K562 (cell line): ENCODE measurements around the gene ECI1. TPM values are rescaled to one million over a fixed set of nuclear protein-coding genes. Genes with fewer than 3 reads are reported as not detected.

Experiments used
- ATAC-seq: fragments of 200-7000 bp; cut with Tn5 transposase; 3 replicates; pipeline ENCODE4 v1.9.1; 2020; ENCODE audit warnings: moderate library complexity
- BruUV-seq: library from RNA; stranded (reverse); fragments of 400-500 nt; replicated peaks from 2 replicates; lab custom pipeline; 2021; lab: Mats Ljungman, UMichigan
- CTCF ChIA-PET: fragments of 300-600 bp; formaldehyde crosslinking; extraction: SDS; loops from one replicate; lab custom pipeline; 2021; ENCODE audit warnings: low intra/inter-chr PET ratio; lab: Yijun Ruan, JAX
- POLR2A ChIA-PET: fragments of 300-600, 350-650 bp; sonication (Branson Sonifier 250); formaldehyde crosslinking; extraction: SDS; loops from one replicate; lab custom pipeline; 2021; ENCODE audit warnings: antibody characterized with exemption, inconsistent platforms; lab: Yijun Ruan, JAX
- DNase-seq, 4 experiments: peaks; one replicate each; pipeline versions ENCODE4 v3.0.0 to v3.0.0-alpha.2; 2011 to 2018; ENCODE audit warnings: low spot score in 3 of 4, mixed read lengths in 3 of 4; ENCODE audit errors: extremely low read depth in 1 of 4
- FAIRE-seq: peaks from 2 replicates; lab custom pipeline; 2011; peaks lifted over from hg19 to GRCh38; lab: Jason Lieb, UNC
- H2AFZ ChIP-seq: 2 replicates; pipeline ENCODE4 v1.6.0; 2011; ENCODE audit warnings: low read depth, low read length, control low read depth, inconsistent platforms
- H3K27ac ChIP-seq: fragments of 200-600 bp; 3 replicates; pipeline ENCODE4 v1.8.0; 2011; ENCODE audit warnings: low read depth, mild to moderate bottlenecking, control low read depth, inconsistent platforms, low read length, moderate library complexity, mixed read lengths; ENCODE audit errors: extremely low read depth
- H3K27me3 ChIP-seq, 2 experiments: fragments of 300-600 bp in 1 of 2; 2 replicates in 1 of 2; 3 replicates in 1 of 2; pipeline versions ENCODE4 v1.6.0 to v1.8.0; 2011; ENCODE audit warnings: inconsistent platforms in 2 of 2, low read length in 2 of 2, mild to moderate bottlenecking in 1 of 2, mixed read lengths in 1 of 2, moderate library complexity in 1 of 2; ENCODE audit not compliant: control insufficient read depth in 2 of 2, insufficient read depth in 2 of 2
- H3K36me3 ChIP-seq: fragments of 300-600 bp; 3 replicates; pipeline ENCODE4 v1.8.0; 2011; ENCODE audit warnings: mild to moderate bottlenecking, low read length, inconsistent platforms; ENCODE audit not compliant: control insufficient read depth, insufficient read depth
- H3K4me1 ChIP-seq, 2 experiments: fragments of 200-600 bp in 1 of 2; replicated peaks in 1 of 2; 2 replicates in 1 of 2; 3 replicates in 1 of 2; pipeline versions ENCODE4 v1.5.1 to v1.8.0; 2011; ENCODE audit warnings: inconsistent platforms in 2 of 2, low read length in 2 of 2, mild to moderate bottlenecking in 1 of 2, mixed read lengths in 1 of 2, moderate library complexity in 1 of 2; ENCODE audit not compliant: control insufficient read depth in 2 of 2, insufficient read depth in 2 of 2
- H3K4me2 ChIP-seq: 2 replicates; pipeline ENCODE4 v1.6.1; 2011; ENCODE audit warnings: low read length, control low read depth, inconsistent platforms, mixed read lengths; ENCODE audit not compliant: insufficient read depth
- H3K4me3 ChIP-seq: fragments of 200-600 bp; sonication (generic), shearing (Covaris generic); 2 replicates; pipeline ENCODE4 v1.5.1; 2016; ENCODE audit warnings: control low read depth, inconsistent platforms
- H3K79me2 ChIP-seq: fragments of 200-600 bp; 3 replicates; pipeline ENCODE4 v1.8.0; 2011; ENCODE audit warnings: low read length, inconsistent platforms; ENCODE audit not compliant: control insufficient read depth, insufficient read depth
- H3K9ac ChIP-seq, 2 experiments: 2 replicates each; pipeline versions ENCODE4 v1.6.0 to v1.6.1; 2011; ENCODE audit warnings: low read depth in 2 of 2, low read length in 2 of 2, control low read depth in 1 of 2, inconsistent platforms in 1 of 2, mild to moderate bottlenecking in 1 of 2, mixed read lengths in 1 of 2; ENCODE audit not compliant: insufficient read depth in 1 of 2
- H3K9me1 ChIP-seq: one replicate; pipeline ENCODE4 v1.6.0; 2011; ENCODE audit warnings: inconsistent platforms, mild to moderate bottlenecking, low read length, moderate library complexity; ENCODE audit not compliant: control insufficient read depth, insufficient read depth
- H3K9me3 ChIP-seq: replicated peaks from 2 replicates; pipeline ENCODE4 v1.5.1; 2011; ENCODE audit warnings: low read depth, low read length, inconsistent platforms; ENCODE audit not compliant: control insufficient read depth, insufficient read depth
- H4K20me1 ChIP-seq: replicated peaks from 2 replicates; pipeline ENCODE4 v1.6.1; 2011; ENCODE audit warnings: low read length, inconsistent platforms, mixed read lengths; ENCODE audit not compliant: control insufficient read depth, insufficient read depth
- BDP1 ChIP-seq: IDR thresholded peaks from 3 replicates; pipeline ENCODE4 v1.6.1; 2011; ENCODE audit not compliant: insufficient read length, insufficient read depth
- ILF3 ChIP-seq: fragments of 450-650 bp; IDR thresholded peaks from 2 replicates; pipeline ENCODE4 v1.6.1; 2018; ENCODE audit warnings: antibody characterized with exemption, mild to moderate bottlenecking, moderate library complexity, borderline replicate concordance
- KHSRP ChIP-seq: fragments of 450-650 bp; IDR thresholded peaks from 2 replicates; pipeline ENCODE4 v1.6.1; 2017
- KLF10 ChIP-seq: fragments of 250-450 bp; sonication (Bioruptor Pico); IDR thresholded peaks from 2 replicates; pipeline ENCODE4 v1.6.1; 2021; ENCODE audit warnings: matching md5 sums
- NFXL1 ChIP-seq: fragments of 450-650 bp; formaldehyde crosslinking; IDR thresholded peaks from 2 replicates; pipeline ENCODE4 v1.4.0; 2021; ENCODE audit warnings: mild to moderate bottlenecking
- XRCC5 ChIP-seq: fragments of 200-400 bp; formaldehyde crosslinking; IDR thresholded peaks from 2 replicates; pipeline ENCODE4 v1.6.1; 2017; ENCODE audit warnings: low read depth, mild to moderate bottlenecking, low read length
- ZFP91 ChIP-seq: sonication (generic); formaldehyde crosslinking; IDR thresholded peaks from 2 replicates; pipeline ENCODE4 v1.8.0; 2022; ENCODE audit warnings: mild to moderate bottlenecking, missing genetic modification reagents
- ZNF184 ChIP-seq: sonication (generic); formaldehyde crosslinking; IDR thresholded peaks from 2 replicates; pipeline ENCODE4 v1.5.0; 2020; ENCODE audit warnings: missing genetic modification reagents
- ZSCAN32 ChIP-seq: fragments of 450-650 bp; formaldehyde crosslinking; IDR thresholded peaks from 2 replicates; pipeline ENCODE4 v1.4.0; 2020; ENCODE audit warnings: mild to moderate bottlenecking, moderate library complexity
- WGBS: fragments of 100-300 bp; shearing (Covaris generic); methylation state at CpG from one replicate; pipeline ENCODE4 v1.1.6; 2016; ENCODE audit warnings: low coverage, mixed read lengths; ENCODE audit not compliant: insufficient coverage; ENCODE audit errors: missing lambda C conversion rate; 5-methylcytosine and 5-hydroxymethylcytosine counted together
- in situ Hi-C: fragments of 300-500 bp; cut with MboI; formaldehyde crosslinking; loops from 4 replicates; pipeline ENCODE4 v1.15.0; 2018; ENCODE audit warnings: inconsistent platforms, mixed read lengths
- intact Hi-C: fragments of 100-400 bp; cut with micrococcal nuclease; formaldehyde crosslinking; loops from 2 replicates; pipeline ENCODE4 v1.14.2; 2022
- polyA plus RNA-seq, 8 experiments: library from polyadenylated mRNA; depleted of rRNA in 4 of 8; stranded (reverse) in 5 of 8; unstranded in 3 of 8; fragments of >200 nt; fragmentation: Nextera tagmentation in 2 of 8; fragmentation: Illumina TruSeq in 1 of 8; extraction: Ambion mirVana in 2 of 8; extraction: Trizol in 1 of 8; gene quantifications; 2 replicates each; pipeline versions ENCODE4 v1.2.1 to v1.2.3, GENCODE V29; 2011 to 2014; ENCODE audit warnings: inconsistent platforms in 1 of 8, missing spikeins in 1 of 8
- total RNA-seq, 7 experiments: library from RNA; depleted of rRNA in 6 of 7; stranded (reverse); fragments of >200 nt in 6 of 7; fragmentation: Illumina TruSeq in 2 of 7; extraction: Trizol in 2 of 7; gene quantifications; 2 replicates each; pipeline versions ENCODE4 v1.2.1 to v1.2.3, GENCODE V29; 2011 to 2021; ENCODE audit warnings: low replicate concordance in 1 of 7

The ECI1 gene
- total and polyA plus RNA-seq, 9 of the 15 experiments (the other 6 are each of a cell fraction or from before 2014, with no cell fraction given): 4.7 to 189 (median 54.0) TPM

- ChIA-PET POLR2A (interaction anchor here (0.9 to 1.3 kb wide), 3 partner anchors 8 to 52 kb away, joined by 3 to 4 read pairs (median 3); partner anchors contain the start of gene TRAF7), CTCF (no interaction called here)
- H3K27me3 ChIP-seq: no peaks in the 10 kb centered on the region
- peaks cover 52% of the 10 kb centered on the region; the same call in 2 of the 3 replicates for H3K36me3 ChIP-seq
- H3K79me2 ChIP-seq: peaks cover 57% of the 10 kb centered on the region
- peaks cover 28 to 87% of the 10 kb centered on the region in 2 experiments for H3K4me1 ChIP-seq
- H3K9me3 ChIP-seq: no peaks in the 10 kb centered on the region
- no peaks in the 10 kb centered on the region for H3K9me1 ChIP-seq
- peaks cover 13% of the 10 kb centered on the region for H4K20me1 ChIP-seq
- ATAC-seq: no peak
- in situ Hi-C loops: no loop called here
- DNase-seq: no peak
- H3K4me2 ChIP-seq: no peak overlapping the region
- no TSS peak for BruUV-seq
- H2AFZ ChIP-seq: no peak overlapping the region
- no peak overlapping the region for H3K27ac ChIP-seq
- 99% methylated on average over 8 of the region's 9 CpGs for WGBS
- peak overlapping the region in 1 of 2 experiments; percentile 96; a peak in 2 of 4 replicates for H3K9ac ChIP-seq
- H3K4me3 ChIP-seq: no peak overlapping the region
- FAIRE-seq: no peak
- TF ChIP-seq KLF10: no peak
- no peak for TF ChIP-seq XRCC5
- TF ChIP-seq ZFP91 (CRISPR knock-in tag): no peak
- no peak for TF ChIP-seq ZSCAN32
- TF ChIP-seq NFXL1 (CRISPR knock-in tag): no peak
- TF ChIP-seq ILF3: no peak
- no peak for TF ChIP-seq ZNF184 (CRISPR knock-in tag)
- no peak for TF ChIP-seq KHSRP
- no peak for TF ChIP-seq BDP1
- intact Hi-C loops: no loop called here
These were observed 43.5 kb downstream of the ECI1 start for GRCh38 chr16:2207872-2208271.
